ENCODE data around the gene APOBEC4. TPM values are rescaled to one million over a fixed set of nuclear protein-coding genes. Genes with fewer than 3 reads are reported as not detected.
A peak's percentile ranks its signal among the peaks of the same experiment; 100 is the strongest.
"Not testable (repeated sequence)": the region's sequence is repeated elsewhere in the genome, so short reads cannot be mapped to it uniquely, and the experiment has no call there.

Gene APOBEC4
- total RNA-seq, 1 donor from 2014 or later, result not detected

DNA sequence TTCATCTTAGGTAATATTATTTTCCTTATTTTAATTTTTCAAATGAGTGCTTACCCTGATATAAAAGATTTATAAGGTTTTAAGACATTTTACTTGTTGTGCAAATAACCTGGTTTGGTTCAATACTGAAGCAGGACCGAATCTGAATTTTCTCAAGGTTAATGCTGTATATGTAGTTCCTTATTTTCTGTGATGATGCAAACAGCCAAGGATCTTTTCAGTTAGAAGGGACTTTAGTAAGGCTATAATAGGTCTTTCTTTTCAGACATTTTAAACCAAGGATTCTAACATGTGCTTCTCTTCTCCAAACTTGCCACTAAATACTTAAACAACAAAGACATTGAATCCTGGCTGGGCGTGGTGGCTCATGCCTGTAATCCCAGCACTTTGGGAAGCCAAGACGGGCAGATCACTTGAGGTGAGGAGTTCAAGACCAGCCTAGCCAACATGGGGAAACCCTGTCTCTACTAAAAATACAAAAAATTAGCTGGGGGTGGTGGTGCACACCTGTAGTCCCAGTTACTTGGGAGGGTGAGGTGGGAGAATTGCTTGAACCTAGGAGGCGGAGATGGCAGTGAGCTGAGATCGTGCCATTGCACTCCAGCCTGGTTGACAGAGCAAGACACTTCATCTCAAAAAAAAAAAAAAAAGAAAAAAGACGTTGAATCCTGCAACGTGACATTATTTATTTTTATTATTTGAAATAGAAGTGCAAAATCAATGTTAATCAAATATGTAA lies 14.3 kb downstream of the APOBEC4 start:
- intact Hi-C loops (cut with DNase I), result no loop called here
- DNase-seq (ENCODE audit: low spot score) (no peak), ATAC-seq (no peak)

DNA sequence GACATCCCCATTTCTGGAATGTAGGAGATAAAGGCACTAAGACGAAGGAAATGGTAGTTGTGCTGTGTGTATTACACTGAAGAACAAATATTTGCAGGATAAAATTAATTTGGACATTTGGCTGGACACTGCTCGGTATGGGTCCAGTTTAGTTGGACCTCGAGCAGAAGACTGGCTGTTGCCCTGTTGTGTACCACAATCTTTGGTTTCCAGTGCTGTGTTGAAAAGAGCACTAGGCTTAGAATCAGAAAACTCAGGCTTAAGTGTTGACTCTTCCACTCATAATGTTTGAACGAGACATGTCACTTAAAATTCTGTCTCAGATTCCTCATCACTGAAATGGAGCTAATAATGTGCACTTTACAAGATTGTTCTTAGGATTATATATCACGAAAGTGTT lies 16.3 kb downstream of the APOBEC4 start:
- DNase-seq (ENCODE audit: low spot score) (no peak), ATAC-seq (no peak)
- intact Hi-C loops (cut with DNase I), result no loop called here

DNA sequence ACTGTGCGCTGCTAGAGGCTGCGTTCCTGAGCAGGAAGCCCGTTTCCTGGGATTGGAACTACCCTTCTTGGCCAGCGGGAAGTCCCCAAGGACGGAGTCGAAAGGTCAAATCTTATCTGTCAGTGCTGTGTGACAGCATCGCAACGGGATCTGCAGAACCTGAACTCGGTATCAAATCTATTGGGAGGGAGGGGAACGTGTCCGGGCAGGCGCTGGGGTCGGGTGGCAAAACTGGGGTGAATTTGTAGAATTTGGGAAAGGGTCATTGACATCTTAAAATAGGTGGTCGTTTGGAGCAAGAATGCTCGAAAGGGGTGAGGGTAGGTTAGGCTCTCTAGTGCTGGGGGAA lies 16.8 kb downstream of the APOBEC4 start:
- intact Hi-C loops (cut with DNase I), result no loop called here
- DNase-seq (ENCODE audit: low spot score) (no peak), ATAC-seq (no peak)

DNA sequence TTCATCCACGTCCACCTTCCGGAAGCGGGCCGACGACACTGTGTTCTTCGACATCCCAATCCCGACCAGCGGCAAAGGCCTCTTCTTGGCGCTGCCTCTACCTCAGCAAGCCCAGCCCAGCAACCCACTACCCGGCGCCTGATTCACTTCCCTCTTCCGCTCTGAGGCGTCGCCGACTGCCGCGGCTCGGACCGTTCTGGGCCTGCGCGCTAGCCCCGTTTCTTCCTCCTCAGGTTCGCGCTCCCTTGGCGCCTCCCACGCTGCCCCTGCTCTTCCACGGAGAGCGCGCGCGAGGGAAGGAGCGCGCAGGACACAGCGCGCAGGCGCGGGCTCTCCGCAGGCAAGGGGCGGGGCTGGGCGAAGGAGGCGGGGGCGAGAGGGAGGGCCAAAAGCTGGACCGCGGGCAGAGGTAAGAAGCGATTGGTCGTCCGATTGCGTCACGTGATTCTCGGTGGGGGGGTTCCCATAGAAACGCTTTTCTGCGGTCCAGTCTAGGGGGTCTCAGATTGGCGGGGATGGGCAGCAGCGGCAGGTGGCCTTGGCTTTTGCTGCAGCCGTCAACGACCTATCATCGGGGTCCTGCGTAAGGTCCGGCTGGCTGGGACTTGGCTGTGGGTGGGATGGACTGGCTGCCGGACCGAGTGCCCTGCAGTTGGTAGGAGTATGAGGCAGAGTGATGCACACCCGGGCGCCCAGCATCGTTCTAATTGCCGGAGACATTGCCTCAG lies 17.3 kb downstream of the APOBEC4 start, which contains the start of gene ARPC5:
ARPC5 (minus strand) TSS at position 178 of the 728 bp plus-strand sequence; CDS start at position 54, 124 bp downstream.
- ATAC-seq, result peak; percentile 98
- DNase-seq (ENCODE audit: low spot score), result peak; percentile 99
- intact Hi-C loops (cut with DNase I), result no loop called here

DNA sequence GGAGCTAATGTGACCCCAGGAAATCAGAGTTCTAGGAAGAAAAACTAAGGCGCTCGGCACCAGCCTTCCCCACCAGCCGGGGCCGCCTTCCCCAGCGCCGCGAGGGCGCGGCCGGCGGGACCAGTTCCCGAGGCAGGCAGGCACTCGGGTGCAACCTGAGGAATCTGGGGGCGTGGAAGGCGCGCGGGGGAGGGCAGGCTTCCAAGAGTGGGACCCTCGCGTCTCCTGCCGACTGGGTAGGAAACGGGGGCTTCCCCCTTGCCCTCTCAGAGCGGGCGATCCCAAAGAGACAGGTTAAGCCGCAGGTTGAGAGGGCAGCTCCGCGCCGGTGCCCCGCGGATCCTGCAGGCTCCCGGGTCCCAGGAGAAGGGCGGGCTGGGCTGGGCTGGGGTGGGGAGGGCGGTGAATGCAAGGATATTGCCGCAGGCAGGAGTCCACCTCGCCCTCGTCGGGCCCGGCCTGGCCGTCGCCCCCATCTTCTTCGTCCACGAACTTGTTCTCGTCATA lies 18.0 kb downstream of the APOBEC4 start:
- intact Hi-C loops (cut with DNase I), result no loop called here
- peak; percentile 30 for ATAC-seq
- DNase-seq (ENCODE audit: low spot score), result peak; percentile 79

DNA sequence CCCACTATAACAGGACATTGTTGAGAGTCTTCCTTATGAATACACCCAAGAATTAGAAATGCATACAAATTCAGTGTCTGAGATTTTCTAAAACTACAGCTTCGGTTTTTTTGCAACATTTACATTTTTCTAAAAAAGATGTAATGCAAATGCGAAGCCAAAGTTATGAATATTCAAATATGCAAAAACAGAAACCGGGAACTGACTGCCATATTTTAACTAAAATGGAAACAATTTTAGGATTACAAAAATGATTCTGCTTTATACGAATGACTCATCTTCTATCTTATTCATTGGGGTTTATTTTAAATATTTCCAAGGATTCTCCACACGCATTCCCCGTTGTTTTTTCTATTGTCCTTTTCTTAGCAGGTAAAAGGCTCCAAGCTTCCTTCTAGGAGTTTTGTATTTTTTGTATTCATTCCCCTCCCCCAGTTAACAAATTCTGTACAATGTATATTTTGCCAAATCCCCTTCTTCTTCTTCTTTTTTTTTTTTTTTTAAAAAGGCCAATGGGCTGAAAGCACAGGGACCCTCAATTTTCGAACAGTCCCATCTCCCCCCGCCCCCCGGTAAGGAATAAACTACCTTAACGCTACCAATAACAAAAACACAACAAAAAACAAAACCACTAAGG lies 18.6 kb downstream of the APOBEC4 start:
- DNase-seq (ENCODE audit: low spot score) (no peak), ATAC-seq (no peak)
- intact Hi-C loops (cut with DNase I), result no loop called here

DNA sequence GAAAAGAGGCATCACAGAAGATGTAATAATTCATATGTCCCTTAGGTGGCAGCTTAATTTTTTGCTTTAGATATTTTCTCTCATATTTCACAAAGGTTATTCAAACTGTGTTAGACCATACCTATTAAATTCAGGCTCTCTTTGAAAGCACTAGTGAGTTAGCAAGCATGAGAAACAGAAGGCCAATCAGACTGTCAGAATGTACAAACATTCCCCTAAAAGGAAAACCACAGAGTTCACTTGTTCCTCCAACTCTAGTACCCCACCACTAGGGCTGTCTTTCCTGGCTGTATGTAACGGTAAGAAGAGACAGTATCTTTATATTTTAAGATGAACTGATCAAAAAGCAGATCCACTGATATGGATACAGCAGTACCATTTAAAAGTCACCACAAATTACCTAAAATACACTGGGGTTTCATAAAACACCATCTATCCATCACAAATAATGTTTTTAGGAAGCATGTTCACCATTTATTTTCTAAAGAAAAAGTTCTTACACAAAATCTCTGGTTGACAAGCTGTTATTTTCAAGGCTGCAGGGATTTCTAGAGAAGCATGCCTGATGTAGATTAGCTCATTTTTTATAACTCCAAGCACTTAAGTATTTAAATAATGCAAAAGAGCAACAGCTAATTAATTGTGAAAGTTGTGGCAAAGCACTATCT lies 19.3 kb downstream of the APOBEC4 start:
- peak; percentile 29 for ATAC-seq
- intact Hi-C loops (cut with DNase I), result no loop called here
- no peak for DNase-seq (ENCODE audit: low spot score)

DNA sequence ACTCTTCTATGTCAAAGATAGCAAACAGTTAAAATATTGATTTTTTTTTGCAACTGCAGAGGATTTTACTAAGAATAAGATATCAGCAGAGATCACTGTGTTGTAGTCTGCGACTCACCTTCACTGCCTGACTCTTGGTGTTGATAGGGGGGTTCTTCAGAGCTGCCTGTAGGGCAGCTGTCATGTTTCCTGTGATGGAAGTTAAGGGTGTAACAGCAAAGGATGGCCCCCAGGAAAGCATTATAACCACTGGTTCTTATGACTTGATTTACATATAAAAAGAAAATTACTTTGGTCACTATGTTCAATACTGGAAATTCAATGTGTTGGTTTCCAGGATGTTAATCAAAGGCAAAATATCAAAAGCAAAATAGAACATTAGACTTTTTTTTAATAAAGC lies 20.2 kb downstream of the APOBEC4 start:
- no peak for ATAC-seq
- intact Hi-C loops (cut with DNase I), result no loop called here

DNA sequence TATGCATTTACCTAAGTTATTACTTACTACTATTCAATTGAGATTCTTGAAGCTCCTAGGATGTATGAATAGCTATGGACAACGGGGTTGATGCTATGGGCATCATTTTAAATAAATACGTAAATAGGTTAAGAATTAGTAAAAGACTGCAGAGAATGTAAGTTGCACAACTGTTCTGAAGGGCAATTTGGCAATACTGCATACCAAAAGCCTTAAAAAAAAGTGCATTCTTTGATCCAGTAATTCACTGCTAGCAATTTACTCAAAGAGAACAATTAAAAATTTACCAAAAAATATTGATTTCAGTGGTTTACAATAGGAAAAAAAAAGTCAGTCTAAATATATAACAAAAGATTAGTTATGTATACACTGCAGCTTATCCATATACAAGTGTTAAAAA lies 21.0 kb downstream of the APOBEC4 start:
- no peak for DNase-seq (ENCODE audit: low spot score)
- intact Hi-C loops (cut with DNase I), result no loop called here
- ATAC-seq, result no peak

More for the DNA sequence above, 20.2 kb downstream of the APOBEC4 start:
- DNase-seq (ENCODE audit: low spot score), result no peak

DNA sequence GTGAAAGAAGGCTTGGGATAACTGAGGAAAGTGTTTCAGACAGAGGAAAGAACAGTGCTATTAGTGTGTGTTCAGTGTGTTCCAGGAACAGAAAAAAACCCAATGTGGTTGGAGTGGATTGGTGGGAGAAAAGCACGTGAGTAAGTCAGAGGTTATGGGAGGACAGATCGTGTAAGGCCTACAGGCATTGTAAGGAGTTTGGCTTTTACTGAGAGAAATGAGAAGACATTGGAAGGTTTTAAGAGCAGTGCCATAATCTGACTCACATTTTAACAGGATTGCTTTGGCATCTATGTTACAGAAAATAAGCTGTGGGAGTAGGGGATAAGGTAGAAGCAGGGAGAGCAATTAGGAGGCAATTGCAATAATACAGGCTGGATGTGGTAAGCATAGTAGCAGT lies 22.4 kb downstream of the APOBEC4 start:
- ATAC-seq (no peak), DNase-seq (ENCODE audit: low spot score) (no peak)
- intact Hi-C loops (cut with DNase I), result no loop called here

DNA sequence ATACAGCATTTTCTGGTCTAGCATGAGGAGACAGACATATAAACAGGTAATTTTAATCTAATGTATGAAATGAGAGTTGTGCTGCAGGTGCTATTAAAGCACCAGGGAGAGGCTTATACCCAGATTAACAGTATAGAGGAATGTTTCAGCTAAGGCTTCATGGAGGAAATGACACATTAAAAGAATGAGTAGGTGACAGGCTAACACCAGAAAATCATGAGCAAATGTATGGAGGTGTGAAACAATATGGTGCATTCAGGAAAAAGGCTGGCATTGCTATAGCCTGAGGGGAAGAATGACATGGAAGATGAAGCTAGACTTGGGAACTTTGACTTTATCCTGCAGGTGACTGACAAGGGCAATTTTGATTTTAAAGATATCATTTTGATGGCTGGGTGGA lies 24.6 kb downstream of the APOBEC4 start:
- no peak for ATAC-seq
- intact Hi-C loops (cut with DNase I), result no loop called here
- DNase-seq (ENCODE audit: low spot score), result no peak

DNA sequence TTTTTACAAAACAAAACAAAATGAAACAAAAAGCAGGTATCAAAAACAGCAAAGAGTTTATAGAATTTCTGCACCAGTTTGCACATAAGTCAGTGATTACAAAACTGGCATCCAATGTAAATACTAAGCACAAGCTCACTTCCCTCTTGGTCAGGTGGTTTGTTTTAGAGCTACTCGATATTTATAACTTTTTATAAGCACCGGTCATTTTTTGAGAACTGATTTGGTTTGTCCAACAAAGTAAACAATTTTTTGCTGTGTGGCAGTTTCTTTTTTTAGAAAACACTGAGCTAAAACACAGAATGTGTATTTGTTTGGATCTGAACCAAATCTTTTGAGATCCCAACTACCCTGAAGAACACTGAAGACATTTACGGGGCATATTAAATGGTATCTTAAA lies 26.9 kb downstream of the APOBEC4 start:
- intact Hi-C loops (cut with DNase I); DNase-seq (ENCODE audit: low spot score); ATAC-seq: not testable (repeated sequence)

DNA sequence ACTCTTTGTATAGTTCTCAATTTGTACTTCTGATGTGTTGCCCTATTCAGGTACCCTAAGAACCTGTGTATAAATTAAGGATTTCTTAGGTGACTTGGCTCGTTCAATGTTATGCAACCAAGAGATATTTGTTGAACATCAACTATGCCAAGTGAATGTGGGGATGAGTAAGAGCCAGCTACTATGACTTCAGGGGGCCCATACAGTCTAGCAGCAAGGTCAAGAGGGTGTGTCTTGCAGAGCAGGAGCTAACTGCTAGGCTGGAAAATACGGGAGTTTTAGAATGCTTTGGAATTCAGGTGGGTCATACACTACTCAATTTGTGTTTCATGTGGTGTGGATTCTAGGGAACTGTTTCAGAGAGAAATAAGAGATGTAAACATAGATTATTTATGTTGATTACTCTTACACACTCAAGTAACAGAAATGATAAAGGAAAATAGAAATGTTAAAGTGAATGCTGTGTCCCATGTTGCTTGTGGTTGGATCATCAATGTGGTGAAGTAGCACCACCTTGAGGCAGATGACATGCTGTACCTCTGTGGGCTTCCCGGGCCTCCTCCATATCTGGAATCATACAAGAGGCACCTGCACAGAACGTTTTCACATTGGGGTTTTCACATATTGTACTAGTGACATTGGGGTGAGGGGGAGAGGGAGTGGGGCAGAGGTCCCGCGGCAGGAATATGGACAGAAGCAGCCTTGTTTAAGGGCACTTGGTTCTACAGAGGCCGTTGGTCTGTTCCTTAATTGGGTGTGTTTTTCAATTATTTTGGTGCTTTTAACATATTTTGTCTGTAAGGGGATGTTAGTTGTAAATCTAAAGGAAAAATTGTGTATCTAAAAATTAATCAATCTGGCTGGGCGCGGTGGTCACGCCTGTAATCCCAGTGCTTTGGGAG lies 30.0 kb downstream of the APOBEC4 start:
- ATAC-seq (peak; percentile 95), DNase-seq (ENCODE audit: low spot score) (peak; percentile 64)
- intact Hi-C loops (cut with DNase I), result no loop called here

DNA sequence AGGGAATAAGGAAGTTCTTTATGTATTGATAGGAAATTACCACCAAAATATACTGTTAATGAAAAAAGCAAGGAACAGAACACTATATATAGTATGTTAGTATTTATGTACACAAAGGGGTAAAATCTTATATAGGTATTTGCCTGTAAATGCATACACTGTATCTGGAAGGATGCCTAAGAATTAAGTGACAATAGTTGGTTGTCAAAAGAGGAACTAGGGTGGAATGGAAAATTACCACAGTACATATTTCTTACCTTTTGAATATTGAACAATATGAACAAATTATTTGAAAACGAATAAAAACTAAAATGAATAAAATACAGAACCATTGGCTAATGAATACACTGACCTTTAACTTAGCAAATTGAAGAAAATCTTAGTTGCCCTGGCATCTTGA lies 31.1 kb downstream of the APOBEC4 start:
- intact Hi-C loops (cut with DNase I), result no loop called here
- ATAC-seq (no peak), DNase-seq (ENCODE audit: low spot score) (no peak)

DNA sequence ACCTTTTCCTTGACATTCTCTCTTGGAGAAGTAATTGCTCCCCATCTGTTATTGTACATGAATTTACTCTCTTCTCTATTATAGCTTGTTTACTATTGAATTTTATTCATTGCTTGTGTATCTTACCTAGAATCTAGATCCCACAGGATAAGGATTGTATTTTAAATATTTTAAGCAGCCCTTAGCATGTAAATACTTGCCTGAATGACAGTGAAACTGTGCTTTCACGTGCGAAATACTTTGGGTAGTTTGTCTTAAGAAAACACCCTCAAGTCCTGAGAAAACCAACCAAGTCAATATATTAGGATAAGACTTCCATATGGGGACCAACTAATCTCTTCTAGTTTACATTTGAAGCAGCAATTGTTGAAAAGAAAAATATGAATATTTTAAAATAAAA lies 32.8 kb downstream of the APOBEC4 start:
- no peak for DNase-seq (ENCODE audit: low spot score)
- intact Hi-C loops (cut with DNase I), result no loop called here
- no peak for ATAC-seq

DNA sequence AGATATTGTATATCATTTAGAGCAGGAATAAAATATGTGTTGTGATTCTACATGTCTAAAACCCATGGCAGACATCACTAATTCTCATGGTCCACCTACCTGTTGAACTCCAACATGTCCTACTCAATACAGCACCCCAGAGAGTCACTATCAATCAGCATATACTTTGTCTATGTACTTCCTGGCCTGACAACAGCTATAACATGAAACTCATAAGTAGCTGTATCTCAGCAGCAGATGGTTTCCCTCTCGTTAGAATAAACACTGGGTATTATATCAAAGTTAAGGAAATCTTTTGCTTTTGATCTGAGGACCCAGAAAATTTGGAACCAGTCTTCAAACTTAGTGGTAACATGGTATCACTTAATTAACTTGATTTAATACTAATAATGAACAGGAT lies 33.3 kb downstream of the APOBEC4 start:
- intact Hi-C loops (cut with DNase I), result no loop called here
- ATAC-seq (no peak), DNase-seq (ENCODE audit: low spot score) (no peak)

DNA sequence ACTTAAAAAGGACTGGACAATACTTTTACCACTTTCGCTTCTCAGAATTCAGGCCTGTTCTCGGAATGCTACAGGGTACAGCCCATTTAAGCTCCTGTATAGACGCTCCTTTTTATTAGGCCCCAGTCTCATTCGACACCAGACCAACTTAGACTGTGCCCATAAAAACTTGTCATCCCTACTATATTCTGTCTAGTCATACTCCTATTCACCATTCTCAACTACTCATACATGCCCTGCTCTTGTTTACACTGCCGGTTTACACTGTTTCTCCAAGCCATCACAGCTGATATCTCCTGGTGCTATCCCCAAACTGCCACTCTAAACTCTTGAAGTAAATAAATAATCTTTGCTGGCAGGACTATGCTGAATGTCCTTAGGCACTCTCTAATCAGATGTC lies 34.9 kb downstream of the APOBEC4 start:
- intact Hi-C loops (cut with DNase I); DNase-seq (ENCODE audit: low spot score); ATAC-seq: not testable (repeated sequence)

DNA sequence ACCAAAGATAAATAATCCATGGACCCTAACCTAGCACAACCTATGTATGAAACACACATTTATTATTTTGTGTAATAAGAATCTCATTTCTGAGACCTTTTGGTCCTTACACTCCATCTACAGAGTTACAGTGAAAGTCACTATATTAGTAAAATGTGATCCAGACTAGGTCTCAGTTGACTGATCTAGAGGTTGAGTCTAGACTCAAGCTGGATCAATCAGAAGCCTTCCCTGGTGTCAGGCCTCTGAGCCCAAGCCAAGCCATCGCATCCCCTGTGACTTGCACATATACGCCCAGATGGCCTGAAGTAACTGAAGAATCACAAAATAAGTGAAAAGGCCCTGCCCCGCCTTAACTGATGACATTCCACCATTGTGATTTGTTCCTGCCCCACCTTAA lies 40.1 kb downstream of the APOBEC4 start:
- DNase-seq (ENCODE audit: low spot score); ATAC-seq; intact Hi-C loops (cut with DNase I): not testable (repeated sequence)
